ENCODE results near the gene KNTC1.
A peak's percentile ranks its signal among the peaks of the same experiment; 100 is the strongest.
"Not testable (repeated sequence)": the region's sequence is repeated elsewhere in the genome, so short reads cannot be mapped to it uniquely, and the experiment has no call there.

Gene KNTC1

GRCh38 chr12:122506393-122506938 lies 20.6 kb upstream of the KNTC1 start:
- no peak for DNase-seq

- DNase-seq = no peak
Measured at GRCh38 chr12:122508163-122508562, 18.9 kb upstream of the KNTC1 start.

- DNase-seq = not testable (repeated sequence)
Measured at GRCh38 chr12:122513028-122513427, 14.0 kb upstream of the KNTC1 start.

- DNase-seq = no peak
Measured at GRCh38 chr12:122513660-122514059, 13.4 kb upstream of the KNTC1 start.

DNA sequence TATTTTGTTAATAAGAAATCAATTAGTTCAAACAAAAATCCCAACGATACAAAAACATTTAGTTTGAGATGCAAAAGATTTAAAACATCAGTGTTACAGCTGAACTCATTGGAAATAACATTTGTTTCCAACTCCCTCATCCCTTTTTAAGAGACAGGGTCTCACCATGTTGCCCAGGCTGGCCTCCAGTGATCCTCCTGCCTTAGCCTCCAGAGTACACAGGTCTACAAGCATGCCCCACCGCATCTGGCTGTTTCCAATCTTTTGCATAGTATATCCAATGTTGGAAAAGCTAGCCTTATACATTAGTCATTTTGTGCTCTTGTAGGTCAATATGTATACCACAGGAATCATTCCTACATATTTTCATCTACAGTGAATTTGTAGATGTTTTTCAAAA lies 11.8 kb upstream of the KNTC1 start:
- DNase-seq = no peak

- DNase-seq = no peak
Measured at GRCh38 chr12:122516544-122517361, 10.3 kb upstream of the KNTC1 start.

- DNase-seq = no peak
Measured at GRCh38 chr12:122517877-122518276, 9.2 kb upstream of the KNTC1 start.

DNA sequence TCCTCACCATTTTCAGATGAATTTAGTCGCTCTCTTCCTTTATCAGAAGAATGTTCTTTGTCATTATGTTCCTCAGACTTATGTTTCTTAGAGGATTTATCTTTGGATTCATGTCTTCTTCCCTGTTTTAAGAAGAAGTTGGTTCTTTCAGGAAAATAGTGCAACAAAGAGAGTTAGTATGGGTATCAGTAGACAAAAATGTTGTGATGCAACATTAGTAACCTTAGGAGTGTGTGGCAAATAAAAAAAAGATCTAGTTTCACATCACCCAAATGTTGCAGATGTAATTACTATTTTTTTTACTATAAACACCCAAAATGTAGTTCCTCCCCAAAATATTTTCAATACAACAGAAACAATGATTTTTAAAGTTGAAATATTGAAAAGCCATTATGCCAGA lies 8.1 kb upstream of the KNTC1 start:
- no peak for DNase-seq

DNA sequence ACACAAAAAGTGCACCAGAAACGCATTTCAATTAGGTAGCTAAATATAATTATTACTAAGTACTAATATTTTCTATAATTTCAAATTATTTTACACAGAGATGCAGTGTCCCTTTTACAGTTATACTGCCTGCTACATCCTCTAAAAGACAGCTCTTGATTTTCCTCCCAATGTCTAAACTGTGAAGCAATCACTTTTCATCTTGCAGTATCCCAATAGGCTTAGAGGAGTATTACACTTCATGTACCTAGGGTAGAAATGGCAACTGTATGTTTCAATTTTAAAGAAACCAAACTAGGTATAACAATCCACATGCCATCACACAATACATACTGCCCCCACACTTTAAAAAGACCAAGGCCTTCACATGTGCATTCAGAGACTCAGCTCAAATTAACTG lies 7.6 kb upstream of the KNTC1 start:
- DNase-seq = no peak

DNA sequence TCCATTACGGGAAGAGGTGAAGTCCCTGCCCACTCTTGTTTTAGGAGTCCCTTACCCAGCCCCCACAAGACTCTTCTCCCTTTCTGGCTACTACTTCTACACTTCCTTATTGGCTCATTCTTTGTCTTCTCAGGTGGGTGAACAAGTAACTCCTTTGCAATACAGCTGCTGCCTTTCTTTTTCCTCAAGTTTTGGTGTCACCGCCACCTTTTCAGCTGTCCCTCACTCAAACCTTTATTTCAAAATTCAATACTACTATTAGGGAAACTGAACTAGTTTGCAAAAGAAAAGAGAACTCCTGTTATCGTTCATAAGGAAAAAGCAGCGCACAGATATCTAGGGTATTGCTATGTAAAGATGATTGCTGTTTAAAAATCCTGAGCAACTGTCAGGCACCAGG lies 6.4 kb upstream of the KNTC1 start:
- DNase-seq = no peak

DNA sequence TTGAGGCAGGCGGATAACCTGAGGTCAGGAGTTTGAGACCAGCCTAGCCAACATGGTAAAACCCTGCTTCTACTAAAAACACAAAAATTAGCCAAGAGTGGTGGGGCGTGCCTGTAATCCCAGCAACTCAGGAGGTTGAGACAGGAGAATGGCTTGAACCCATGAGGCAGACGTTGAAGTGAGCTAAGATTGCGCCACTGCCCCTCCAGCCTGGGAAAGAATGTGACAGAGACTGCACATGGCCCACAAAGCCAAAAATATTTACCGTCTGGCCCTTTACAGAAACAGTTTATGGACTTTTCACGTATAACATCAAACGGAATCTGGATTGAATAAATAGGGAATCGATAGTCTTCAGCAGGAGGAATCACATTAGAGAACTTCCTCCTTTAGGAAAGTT lies 3.8 kb upstream of the KNTC1 start:
- no peak for DNase-seq

DNA sequence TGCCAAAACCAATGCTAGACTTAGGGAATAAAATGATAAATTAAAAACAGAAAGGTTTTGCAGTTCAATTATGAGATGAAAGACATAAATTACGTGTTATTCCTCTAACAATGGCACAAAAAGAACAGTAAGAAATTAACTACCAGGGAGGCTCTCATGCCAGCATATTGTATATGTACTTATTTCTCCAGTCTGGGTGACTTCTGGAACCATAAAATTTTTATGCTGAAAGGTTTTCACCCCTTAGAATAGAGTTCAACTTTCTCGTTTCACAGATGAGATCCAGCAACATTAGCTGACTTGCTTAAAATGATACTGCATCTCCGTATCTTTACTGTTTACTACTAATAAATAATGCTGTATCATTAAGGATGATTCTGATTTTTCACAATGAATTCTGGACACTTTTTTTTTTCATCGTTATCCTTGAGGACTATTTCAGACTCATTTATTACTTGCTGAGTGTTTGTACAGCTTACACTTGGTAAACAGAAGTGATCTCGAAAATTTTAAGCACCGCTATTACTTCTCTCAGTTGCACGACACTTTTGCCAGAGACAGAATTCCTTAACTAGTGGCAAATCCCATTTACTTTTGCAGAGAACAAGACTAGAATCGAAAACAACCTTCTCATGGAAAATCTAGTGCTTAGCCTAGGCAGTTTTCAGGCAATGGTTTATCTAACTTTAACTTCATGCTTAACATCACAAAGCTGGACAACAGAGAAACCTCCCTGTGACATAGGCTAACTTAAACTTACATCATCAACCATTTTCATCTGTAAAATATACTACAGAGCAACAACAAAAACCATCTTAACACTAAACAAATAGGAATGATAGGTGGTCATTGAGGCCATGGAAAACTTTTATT lies 3.0 kb upstream of the KNTC1 start:
- DNase-seq = peak; percentile 76

- peak; percentile 48 for DNase-seq
Measured at GRCh38 chr12:122527478-122527944, 462 bp downstream of the KNTC1 start.

GRCh38 chr12:122528582-122528981 lies 1.5 kb downstream of the KNTC1 start:
- DNase-seq = no peak

DNA sequence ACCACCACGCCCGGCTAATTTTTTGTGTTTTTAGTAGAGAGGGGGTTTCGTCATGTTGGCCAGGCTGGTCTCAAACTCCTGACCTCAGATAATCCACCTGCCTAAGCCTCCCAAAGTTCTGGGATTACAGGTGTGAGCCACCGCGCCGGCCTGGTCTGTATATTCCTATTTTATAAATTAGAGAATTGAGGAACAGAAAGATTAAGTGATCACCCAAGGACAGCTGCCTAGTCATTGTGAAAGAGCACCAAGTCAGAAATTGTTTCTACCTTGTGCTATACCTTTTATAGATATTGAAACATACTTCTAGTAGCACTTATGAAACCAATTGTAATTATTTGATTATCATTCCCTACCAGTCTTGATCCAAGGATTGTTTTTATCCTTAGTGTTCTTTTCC lies 1.9 kb downstream of the KNTC1 start:
- DNase-seq = no peak

DNA sequence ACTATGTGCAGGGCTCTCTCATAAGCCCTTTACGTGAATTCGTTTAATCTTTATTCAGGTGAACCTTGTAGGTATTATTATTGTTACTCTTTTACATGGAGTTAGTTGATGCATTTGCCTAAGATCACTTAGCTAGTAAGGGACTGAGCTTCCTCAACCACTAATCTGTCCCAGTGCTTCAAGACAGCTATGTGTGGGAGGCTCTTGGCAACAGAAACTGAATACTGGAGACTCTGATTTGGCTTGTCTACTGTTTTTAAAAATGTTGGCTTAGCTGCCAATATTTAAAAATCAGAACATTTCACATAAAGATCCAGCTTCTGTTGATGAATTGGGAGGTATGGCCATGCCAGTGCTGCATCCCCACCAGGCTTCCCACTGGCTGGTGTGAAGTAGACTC lies 6.8 kb downstream of the KNTC1 start:
- no peak for DNase-seq

- DNase-seq = no peak
Measured at GRCh38 chr12:122537021-122537420, 10.0 kb downstream of the KNTC1 start.

DNA sequence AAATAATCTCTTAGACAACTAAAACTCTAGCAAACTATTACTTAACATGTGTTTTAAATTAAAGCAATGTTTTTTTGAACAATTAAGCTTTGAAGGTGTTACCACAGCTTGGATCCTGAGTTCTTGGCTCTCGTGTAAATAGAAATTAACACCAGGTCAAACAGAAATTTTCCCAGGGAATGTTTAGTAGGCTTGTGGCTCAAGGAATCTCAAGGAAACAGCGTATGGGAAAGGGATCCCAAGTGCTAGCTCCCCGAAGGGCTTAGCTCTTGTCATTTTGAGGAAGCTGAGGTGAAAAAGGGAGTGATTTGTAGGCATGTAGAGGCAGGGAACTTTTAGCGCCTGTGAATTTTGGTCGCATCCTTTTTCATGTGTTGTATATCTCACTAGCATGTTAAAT lies 11.4 kb downstream of the KNTC1 start:
- no peak for DNase-seq

GRCh38 chr12:122544537-122544936 lies 17.5 kb downstream of the KNTC1 start:
- DNase-seq = no peak

- DNase-seq = no peak
Measured at GRCh38 chr12:122545855-122546254, 18.8 kb downstream of the KNTC1 start.

DNA sequence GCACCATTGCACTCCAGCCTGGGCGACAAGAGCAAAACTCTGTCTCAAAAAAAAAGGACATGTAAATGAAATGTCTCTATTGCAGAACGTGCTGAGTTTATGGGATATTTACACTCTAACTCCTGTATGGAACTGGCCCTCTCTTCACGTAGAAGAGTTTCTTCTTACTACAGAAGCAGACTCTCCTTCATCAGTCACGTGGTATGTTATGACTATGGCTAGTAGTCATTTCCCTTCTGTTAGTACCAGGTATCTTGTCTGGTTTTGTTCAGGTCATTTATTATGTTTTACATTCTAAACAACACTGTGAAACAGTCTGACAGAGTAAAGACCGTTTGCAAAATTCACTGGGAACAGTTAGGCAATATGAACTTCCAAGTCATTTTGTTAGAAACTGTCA lies 20.3 kb downstream of the KNTC1 start:
- no peak for DNase-seq

DNA sequence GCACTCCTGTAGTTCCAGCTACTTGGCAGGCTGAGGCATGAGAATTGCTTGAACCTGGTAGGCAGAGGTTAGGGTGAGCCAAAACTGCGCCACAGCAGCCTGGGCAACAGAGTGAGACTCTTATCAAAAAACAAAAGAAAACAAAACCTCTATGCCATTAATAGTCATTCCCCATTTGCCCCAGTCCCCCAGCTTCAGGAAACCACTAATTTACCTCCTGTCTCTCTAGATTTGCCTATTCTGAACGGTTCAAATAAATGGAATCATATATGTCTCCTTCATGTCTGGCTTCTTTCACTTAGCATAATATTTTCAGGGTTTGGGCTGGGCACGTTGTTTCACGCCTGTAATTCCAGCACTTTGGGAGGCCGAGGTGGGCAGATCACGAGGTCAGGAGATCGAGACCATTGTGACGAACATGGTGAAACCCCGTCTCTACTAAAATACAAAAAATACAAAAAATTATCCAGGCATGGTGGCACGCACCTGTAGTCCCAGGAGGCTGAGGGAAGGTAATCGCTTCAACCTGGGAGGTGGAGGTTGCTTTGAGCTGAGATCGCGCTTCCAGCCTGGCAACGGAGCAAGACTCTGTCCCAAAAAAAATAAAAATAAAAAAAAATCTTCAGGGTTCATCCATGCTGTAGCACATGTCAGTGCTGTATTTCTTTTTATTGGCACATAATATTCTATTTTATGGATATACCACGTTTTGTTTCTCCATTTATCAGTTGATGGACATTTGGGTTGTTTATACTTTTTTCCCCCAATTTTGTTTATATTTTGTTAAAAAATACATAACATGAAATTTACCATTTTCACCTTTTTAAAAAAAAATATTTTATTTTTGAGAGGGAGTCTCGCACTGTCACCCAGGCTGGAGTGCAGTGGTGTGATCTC lies 31.9 kb downstream of the KNTC1 start:
- DNase-seq = no peak

GRCh38 chr12:122560138-122560537 lies 33.1 kb downstream of the KNTC1 start:
- no peak for DNase-seq
